Activated CD4-positive, alpha-beta T cell treated with anti-CD3 and anti-CD28 coated beads for 24 hours (primary cell): ENCODE measurements around the gene CLDND2.

ENCODE experiments used
- DNase-seq, 2 donors: peaks; one replicate each; pipeline ENCODE4 v3.0.0-alpha.2; 2020; ENCODE audit warnings: low read depth in 2 of 2

The CLDND2 gene

DNA sequence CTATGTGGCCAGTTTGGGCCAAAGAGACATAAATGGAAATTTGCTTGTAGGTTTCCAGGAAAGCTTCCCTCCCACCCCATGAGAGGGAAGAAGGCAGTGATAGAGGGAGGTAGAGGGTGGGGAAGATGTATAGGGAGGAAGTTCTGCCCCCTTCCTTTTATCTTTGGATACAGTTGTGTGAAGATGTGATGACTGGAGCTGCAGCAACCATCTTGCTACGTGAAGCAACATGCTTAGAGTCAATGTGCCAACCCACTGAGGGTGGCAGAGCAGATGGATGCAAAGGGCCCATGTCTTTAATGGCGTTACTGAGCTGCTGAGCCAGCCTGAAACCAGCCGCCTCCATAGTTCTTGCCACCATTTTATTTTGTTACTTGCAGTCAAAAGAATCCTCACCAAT, 37.6 kb downstream of the CLDND2 start:
- no peak for DNase-seq

DNA sequence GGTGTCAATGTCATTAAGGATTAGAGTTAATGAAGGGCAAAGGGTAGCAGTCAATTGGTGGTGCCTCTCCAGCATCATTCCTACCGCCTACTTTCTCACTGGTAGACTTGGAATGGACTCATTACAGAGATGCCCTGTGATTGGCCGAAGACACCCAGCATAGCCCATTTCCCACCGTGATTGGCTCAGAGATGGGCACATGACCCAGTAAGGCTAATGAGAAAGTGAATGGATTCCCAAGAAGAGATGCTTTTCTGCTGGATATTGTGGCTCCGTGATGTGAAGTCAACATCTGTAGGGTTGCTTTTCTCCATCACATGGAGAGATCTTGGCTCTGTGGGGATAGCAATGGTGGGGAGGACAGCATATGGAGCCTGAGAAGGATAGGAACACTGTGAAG, 38.4 kb downstream of the CLDND2 start:
- DNase-seq, result no peak

DNA sequence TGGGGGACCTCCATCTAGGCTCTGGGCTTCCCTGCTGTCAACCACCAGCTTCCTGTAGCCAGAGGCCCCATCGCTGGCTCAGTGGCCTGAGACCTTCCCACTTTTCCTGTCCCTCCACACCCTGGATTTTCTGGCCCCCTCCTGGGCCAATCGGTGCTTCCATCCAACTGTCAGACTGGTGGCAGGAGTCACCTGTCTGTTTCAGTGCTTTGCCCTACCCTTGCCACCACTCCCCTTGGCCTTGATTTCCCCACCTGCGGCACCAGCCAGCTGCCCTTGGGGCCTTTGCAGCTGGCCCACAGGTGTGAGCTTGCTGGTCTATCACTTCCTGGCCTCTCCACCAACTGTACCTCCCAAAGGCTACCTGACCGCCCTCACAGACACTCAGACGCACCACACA, 39.4 kb downstream of the CLDND2 start:
- no peak for DNase-seq

DNA sequence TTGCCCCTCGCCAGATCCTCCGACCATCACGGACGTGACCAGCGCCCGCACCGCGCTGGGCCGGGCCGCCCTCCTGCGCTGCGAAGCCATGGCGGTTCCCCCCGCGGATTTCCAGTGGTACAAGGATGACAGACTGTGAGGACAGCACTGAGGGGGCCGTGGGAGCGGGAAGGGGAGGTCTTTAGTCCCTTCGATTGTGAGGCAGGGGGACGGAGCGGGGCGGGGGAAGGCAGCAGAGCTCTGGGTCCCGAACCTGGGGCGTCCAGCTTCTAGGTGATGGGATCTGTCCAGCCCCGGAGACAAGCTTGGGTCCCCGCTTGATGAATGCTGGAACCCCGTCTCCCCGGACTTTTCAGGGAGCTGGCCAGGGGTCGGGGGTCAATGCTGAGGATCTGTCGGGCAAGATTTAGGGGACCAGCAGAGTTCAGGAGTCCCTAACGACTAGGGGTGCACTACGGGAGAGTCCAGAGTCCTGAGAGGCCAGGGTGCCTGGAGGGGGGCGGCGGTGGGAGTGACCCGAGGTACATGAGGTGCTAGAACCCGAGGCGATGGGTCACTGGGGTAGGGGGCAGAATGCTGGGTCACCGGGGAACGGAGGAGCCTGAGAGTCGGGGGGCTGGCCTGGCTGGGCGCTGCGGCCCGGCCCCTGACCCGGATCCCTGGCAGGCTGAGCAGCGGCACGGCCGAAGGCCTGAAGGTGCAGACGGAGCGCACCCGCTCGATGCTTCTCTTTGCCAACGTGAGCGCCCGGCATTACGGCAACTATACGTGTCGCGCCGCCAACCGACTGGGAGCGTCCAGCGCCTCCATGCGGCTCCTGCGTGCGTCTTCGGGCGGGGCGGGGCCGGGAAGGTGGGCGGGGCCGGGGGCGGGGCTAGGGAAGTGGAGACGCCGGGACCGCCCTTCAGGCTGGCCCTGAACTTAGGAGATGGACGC, 41.5 kb downstream of the CLDND2 start:
- peak; percentile 21 to 46 for DNase-seq

DNA sequence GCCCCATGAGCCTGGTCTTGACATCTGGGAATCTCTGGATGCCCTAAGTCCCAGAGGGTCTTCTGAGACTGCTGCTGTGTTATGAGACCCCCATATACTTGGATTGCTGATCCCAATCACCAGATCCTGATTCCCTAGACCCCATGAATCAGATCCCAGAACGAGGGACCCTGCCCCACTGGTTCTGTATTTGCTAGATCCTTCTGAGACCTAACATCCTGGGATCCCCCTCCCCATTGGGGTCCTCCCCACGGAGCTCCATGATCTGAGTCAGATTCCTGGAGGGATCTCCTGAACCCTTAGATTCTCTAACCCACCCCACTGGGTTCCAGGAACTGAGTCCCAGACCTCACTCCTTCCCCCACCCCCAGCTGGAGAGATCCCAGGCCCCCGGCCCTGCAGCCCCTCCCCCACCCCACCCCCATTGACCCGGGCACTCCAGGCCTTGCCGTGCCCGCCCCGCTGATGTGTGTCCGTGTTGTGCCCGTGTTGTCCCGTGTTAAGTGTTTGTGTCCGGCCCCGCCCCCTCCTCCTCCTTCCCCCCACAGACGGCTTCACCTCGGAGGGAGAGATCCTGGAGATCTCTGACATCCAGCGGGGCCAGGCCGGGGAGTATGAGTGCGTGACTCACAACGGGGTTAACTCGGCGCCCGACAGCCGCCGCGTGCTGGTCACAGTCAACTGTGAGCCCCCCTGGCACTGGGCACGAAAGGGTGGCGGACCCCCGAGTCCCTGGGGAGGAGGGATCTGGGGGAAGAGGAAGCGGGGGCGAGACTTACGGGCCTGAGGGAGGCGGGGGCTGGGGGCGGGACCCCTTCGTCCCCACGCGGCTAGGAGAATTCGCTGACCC, 42.4 kb downstream of the CLDND2 start:
- no peak for DNase-seq

DNA sequence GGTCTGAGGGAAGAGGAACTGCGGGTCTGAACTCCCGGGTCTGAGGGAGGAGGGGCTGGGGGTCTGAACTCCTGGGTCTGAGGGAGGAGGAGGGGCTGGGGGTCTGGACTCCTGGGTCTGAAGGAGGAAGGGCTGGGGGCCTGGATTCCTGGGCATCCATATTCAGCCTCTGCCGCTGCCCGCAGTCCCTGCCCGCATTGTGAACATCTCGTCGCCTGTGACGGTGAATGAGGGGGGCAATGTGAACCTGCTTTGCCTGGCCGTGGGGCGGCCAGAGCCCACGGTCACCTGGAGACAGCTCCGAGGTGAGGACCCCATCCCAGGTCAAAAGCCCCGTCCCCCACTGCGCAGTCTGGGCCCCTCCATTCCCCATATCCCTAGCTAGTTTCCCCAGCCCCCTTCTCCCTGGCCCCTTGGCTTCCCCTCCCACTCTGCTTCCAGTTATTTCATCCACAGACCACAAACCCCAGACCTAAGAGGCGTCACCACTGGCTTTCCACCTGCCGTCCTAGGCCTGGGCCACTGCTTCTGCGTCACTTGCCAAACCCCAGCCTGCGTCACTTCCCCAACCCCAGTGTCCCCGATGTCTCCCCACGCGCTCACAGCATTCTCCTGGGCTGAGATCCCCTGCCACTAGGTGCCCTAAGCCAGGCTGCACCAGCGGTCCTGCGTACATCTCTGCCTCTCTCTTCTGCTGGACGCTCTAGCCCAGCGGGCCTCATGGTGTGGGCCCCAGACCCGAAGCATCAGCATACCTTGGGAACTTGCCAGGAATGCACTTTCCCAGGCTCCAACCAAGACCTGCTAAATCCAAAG, 43.4 kb downstream of the CLDND2 start:
- DNase-seq, result no peak

DNA sequence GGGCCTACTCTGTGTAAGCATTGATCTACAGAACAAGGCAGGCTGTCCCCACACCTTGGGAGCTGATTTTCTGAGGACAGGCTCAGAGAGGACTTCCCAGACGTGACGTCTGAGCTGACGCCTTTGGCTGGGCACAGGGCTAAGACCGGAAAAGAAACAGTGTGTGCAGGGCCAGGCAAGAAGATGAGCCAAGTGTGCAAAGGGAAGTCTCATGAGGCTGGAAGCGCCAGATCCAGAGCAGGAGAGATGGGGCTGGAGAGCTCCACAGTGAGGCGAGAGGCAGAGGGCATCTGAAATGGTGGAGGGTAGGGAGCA, 44.7 kb downstream of the CLDND2 start:
- no peak for DNase-seq

DNA sequence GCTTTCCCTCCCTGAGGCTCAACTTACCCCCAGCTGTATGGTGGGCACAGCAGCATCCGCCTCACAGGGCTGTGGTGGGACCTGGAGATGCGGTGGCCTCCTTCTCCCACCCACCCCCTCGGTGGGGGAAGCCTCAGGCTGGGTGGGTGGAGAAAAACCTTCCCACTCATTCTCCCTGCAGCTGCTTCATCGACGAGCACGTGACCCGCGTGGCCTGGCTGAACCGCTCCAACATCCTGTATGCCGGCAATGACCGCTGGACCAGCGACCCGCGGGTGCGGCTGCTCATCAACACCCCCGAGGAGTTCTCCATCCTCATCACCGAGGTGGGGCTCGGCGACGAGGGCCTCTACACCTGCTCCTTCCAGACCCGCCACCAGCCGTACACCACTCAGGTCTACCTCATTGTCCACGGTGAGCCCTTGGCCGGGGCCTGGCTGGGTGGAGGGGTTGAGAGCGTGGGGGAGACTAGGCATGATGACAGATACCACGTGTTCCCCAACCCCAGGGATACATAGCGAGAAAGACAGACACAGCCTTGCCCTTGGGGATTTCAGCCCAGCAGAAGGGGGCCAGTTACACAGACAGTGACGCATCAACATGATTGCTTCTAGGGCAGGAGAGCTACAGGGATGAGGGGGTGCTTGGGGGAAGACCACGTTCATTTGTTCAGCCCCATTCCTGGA, 45.2 kb downstream of the CLDND2 start:
- DNase-seq, result no peak

DNA sequence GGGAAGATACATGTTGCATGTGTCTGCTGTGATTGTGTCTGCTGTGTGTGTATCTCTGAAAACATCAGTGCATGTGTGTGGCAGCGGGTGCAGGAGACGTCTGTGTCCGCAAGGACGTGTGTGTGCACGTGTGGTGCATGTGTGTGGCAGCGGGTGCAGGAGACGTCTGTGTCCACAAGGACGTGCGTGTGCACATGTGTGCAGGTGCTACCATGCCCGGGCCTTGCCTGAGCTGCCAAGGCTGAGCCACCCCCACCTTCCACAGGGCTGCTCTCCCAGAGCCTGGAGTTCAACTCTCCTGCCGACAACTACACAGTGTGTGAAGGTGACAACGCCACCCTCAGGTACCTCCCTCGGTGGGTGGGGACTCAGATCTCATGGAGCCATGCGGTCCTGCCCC, 47.0 kb downstream of the CLDND2 start:
- no peak for DNase-seq

DNA sequence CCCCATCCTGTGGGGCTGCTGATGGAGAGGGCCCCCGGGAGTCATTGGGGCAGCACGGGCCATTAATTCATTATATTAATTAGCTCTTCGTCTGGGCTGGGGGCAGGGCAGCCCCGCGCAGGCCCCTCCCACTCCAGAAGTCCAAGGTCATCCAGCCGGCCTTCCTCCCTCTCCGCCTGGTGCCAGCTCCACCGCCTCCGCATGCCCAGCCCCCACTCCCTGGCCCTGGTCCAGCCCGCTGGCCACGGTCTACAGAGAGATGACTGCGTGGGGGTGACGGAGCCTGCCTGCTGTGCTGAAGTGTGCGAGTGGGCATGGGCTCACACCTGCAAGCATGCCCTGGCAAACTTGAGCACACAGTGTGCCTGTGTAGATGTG, 48.5 kb downstream of the CLDND2 start:
- no peak for DNase-seq

DNA sequence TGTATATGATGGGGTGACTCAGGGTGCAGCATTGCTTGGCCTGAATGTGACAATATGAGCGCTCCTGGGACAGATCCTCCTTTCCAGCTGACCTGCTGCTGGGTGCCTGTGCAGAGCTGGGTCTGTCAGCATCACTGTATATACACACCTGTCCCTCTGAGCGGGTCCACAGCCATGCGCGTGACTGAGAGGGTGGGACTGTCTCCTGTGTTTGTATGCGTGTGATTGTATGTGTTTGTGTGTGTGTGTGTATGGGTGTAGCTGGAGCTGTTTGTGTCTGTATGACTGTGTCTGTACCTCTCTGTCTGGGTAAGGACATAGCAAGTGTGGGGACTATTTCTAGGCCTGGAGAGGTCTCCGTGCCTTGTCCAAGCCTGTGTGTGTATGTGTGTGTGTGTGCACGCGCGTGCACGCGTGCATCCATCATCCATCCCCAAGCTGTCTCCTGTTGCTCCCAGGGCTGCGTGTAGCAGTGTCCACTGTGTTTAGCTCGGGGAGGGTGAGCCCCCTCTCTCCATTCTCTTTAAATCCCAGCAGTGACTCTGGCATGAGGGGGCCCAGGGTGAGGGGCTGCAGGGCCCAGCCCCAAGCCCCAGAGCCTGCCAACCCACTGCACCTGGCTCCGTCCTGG, 49.0 kb downstream of the CLDND2 start:
- no peak for DNase-seq

DNA sequence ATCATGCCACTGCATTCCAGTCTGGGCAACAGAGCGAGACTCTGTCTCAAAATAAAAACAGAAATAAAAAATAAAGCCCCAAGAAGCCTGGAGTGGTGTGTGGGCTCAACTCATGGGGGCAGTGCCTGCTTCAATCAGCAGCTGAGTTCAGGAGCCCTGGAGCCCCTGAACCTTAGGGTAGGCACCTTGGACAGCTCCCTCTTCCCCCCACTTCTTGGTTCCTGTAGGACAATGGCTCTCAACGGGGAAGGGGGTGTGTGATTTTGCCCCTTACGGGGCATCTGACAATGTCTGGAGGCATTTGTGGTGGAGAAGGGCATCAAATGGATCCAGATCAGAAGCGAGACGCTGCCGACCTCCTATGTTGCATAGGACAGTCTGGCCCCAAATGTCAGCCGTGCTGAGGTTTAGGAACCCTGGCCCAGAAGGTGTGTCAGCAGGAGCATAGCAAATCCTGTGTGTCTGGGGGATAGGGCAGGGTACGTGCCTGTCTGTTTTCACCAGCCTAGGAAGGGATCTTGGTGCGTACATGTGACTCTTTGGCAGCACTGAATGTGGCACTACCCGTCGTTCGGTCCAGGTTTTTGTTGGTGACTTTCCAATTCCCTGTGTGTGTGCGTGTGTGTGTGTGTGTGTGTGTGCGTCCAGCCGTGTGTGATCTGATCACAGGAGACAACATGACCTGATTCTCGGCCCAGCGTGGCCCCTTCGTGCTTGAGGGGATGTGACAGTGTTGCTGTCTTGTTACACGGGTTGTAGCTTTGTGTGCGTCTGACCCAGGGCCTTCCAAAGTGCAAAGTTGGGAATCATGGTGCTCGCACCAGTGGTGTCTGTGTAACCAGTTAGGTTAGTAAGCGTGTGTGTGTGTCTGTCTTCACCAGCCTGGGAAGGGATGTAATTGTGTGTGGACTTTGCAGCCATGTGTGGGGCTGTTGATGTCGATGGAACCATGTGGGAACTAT, 49.8 kb downstream of the CLDND2 start:
- DNase-seq, result no peak

DNA sequence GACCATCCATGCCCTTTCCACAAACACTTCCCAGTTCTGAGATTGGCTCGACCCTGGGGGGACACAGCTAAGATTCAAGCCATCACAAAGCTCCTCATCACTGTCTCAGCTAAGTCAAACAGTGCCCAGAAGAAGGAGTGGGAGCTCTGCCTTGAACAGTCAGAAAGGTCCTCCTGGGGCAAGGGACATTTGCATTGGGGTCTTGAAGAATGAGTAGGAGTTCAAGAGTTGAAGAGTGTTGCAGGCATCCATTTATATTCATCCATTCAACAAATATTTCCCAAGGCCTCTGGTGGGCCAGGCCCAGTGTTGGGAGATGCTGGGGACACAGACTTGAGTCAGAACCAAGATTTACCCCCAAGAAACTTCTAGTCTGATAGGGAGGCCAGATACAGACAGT, 50.8 kb downstream of the CLDND2 start:
- DNase-seq, result no peak

DNA sequence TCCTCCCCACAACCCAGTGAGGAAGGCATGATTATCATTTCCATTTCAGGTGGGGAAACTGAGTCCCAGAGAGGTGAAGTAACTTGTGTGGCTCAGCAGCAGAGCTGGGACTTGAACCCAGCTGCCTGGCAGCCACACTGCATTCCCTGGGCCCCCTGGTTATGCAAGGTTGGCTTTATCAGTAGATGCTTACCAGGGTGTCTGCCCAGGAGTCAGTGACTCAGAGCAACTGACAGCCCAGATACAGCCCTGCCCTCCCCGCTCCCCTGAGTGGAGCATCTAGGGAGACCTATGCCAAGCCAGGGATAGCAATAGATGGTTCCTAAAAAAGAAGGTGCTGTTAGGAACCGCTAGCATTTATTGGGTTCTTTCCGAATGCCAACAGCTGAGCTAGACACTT, 51.4 kb downstream of the CLDND2 start:
- no peak for DNase-seq
